ENCODE data around the gene LSM14A.

Gene LSM14A

DNA sequence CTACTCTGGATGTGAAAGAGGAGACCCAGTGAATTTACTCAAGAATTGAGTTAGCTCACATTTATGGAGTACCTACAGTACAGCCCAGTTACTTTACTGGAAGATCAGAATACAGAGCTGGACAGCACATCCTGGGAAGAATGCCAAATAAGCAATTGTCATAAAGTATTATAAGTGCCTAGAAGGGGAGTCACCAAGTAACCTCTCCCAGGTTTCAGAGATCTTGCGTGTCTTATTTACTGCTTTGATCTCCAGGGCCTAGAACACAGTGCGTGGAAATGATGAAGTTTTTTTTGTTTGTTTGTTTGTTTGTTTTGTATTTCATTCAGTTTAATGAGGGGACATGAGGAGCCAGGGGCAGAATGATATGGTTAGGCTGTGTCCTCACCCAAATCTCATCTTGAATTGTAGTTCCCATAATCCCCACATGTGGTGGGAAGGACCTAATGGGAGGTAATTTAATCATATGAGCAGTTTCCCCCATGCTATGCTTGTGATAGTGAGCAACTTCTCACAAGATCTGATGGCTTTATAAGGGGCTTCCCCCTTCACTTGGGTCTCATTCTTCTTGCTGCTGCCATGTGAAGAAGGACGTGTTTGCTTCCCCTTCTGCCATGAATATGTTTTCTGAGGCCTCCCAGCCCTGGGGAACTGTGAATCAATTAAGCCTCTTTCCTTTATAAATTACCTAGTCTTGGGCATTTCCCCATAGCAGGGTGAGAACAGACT is 87.2 kb downstream of the LSM14A start:
- no peak for DNase-seq

DNA sequence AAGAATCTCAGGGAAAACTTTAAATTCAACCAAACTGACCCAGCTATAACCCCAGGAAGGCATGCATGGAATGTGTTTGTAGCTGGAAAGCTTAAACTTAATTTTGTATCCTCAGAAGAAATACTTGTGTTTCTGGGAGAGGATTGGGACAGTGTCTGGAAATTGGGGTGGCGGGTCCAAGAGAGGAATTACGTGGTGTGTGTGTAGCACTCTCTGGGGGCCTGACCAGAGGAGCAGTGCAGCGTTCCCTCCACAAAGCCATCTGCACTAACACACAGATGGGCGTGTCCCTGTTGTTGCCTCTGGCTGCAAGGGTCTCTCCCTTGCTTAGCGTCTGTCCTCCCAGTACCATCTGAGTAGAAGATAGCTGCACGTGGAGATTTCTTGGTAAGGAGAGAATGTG is 88.5 kb downstream of the LSM14A start:
- DNase-seq: no peak

DNA sequence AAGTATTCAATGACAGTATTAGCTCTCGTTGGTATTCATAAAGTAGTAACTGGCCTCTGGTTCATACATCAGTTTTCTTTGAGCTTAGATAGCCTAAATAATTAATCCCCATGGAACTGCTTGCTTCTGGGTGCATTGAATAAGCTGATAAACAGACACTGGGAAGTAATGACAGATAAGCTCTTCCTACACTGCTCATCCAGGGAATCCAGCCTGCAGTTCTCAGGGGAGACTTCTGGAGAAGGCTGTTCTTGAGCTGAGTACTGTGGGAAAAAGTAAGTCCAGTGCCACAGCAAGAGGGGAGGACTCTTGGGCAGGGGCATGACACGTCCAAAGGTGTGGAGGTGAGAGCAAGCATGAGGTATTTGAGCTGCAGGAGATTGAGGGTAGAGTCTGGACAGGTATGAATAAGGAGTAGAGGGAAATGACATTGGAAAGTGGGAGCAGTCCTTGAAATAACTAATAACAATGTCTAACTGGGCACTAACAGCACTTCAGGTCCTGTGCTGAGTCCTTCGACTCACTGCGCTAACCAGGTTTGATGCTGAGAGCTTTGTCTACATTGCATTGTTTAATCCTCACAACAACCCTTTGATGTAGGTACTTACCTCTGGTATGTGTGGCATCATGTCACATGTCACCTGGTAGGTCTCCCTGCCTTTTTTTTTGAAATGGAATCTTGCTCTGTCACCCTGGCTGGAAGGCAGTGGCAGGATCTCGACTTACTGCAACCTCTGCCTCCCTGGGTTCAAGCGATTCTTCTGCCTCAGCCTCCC is 89.2 kb downstream of the LSM14A start:
- DNase-seq: no peak

DNA sequence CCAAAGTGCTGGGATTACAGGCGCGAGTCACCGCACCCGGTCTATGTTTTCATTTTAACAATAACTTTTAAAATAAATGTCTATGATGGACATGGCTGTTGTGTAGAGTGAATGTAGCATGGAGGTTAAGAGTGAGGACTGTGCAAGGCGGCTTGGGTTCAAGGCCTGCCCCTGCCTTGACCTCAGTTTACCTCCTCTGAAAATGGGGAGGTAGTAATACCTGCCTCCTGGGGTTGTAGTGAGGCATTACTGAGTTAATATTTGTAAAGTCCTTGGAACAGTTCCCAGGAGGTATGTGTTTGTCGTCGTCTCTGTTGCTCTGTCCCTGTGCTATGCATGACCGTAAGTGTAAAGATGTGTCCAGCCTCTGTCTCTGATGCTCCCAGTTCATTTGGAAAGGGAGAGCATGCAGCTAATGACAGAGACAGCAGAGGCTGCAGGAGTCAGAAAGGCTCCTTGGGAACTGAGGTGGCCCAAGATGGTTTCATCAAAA is 91.5 kb downstream of the LSM14A start:
- no peak for DNase-seq

DNA sequence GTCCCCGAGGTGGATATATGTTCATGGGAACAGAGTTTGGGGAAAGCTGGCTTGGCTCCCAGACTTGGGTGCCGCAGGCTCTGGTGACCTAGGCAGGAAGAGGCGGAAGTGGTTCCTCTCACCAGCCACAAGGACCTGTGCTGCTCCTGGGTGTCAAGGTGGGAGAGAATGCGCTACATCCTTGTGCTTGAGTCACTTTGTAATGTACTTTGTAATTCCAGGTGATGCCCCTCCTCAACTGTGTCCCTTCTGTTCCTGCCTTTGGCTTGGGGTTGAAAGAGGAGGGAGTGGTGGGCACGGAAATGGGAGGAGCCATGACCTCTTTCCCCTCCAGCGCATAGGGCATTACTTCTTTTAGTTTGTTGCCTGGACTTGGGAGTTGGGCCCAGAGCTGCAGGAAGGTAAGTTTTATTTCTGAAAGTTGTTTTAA is 92.9 kb downstream of the LSM14A start:
- DNase-seq: no peak

DNA sequence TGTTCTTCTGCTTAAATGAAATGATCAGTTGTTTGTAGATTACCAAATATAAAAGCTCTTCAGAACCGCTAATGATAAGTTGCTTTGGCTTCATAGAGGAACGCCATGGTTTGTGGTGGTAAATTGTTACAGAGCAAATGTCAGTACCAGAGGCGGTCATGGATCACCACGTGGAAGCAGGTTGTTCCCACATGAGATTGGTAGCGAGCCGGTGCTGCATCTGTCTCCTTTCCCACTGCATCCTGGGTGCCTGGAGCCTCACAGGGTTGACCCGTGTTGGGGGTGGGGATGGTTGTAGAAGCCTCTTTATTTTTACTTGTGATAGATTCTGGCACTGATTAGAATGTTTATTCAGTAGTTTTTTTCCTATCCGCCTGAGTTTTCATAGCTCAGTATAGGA is 96.8 kb downstream of the LSM14A start:
- no peak for DNase-seq

DNA sequence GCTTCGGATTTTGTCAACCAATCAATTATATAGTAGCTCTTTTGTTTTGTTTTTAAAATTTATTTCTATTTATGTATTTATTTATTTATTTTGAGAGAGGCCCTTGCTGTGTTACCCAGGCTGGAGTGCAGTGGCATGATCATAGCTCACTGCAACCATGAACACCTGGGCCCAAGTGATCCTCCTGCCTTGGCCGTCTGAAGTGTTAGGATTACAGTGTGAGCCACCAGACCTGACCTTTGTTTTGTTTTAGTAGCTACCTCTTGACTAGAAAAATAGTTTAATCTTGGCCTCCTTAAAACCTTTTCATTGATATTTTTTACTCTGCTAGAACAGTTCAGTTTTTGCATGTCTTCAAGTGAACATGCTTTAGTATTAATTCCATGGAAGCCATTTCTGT is 97.2 kb downstream of the LSM14A start:
- DNase-seq: no peak

DNA sequence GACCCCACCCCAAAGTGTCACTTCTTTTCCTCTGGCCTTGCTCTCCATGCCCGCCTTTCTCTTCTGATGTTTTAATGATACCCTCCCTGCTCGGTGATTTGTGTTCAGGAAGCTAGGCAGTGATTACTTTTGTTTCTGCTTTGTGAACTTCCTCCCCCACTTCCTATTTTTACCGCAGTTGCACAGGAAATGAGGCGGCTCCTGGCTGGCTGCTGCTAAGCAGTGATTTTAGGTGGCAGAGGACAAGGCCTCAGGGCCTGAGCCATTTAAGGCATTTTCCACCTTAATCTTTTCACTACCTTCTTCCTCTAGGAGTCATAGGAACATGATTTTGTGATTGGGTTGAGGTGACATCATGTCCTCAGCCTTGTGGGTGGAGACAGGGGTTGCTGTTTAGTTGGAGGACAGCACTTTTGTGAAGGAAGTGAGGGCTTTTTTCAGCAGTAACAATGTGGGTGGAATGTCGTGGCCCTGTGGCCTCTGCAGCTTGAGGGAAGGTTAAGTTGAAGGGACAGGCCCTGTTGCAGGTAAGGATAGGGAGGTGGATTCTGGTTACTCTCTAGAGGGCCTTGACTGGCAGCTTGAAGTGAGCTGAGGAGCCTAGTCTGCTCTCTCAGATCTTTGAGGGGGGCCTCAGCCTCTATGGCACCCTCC is 97.8 kb downstream of the LSM14A start:
- no peak for DNase-seq

DNA sequence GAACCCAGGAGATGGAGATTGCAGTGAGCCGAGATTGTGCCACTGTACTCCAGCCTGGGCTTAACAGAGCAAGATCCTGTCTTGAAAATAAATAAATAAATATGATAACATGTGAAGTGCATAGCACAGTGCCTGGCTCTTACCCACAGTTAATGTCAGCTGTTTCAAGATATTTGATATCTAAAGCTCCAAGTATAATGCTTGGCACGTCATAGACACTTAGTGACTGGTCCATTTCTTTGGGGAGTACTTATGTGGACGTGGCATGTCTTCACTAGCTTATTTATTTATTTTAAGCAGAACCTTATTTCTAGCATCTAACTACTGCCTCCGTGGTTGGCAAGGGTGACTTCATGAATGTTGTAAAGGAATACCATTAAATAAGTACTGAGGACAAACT is 100.8 kb downstream of the LSM14A start:
- no peak for DNase-seq

DNA sequence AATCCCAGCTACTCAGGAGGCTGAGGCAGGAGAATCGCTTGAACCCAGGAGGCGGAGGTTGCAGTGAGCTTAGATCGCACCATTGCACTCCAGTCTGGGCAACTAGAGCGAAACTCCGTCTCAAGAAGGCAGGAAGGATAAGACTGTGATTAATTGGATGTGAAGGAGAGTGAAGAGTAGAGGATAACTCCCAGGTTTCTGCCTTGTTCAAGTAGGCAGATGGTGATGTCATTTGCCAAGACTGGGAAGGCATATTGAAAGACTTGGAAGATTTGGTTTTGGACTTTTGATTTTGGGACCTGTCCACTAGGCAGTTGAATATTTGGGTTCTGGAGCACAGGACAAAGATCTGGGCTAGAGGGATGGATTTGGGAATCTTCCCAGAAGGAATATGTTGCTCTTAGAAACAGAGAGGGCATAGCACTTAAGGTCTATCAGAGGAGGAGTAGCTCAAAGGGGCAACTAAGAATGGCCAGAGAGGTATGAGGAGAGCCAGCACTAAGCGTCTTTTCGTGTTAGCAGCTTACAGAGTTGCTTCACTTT is 102.1 kb downstream of the LSM14A start:
- DNase-seq: no peak

DNA sequence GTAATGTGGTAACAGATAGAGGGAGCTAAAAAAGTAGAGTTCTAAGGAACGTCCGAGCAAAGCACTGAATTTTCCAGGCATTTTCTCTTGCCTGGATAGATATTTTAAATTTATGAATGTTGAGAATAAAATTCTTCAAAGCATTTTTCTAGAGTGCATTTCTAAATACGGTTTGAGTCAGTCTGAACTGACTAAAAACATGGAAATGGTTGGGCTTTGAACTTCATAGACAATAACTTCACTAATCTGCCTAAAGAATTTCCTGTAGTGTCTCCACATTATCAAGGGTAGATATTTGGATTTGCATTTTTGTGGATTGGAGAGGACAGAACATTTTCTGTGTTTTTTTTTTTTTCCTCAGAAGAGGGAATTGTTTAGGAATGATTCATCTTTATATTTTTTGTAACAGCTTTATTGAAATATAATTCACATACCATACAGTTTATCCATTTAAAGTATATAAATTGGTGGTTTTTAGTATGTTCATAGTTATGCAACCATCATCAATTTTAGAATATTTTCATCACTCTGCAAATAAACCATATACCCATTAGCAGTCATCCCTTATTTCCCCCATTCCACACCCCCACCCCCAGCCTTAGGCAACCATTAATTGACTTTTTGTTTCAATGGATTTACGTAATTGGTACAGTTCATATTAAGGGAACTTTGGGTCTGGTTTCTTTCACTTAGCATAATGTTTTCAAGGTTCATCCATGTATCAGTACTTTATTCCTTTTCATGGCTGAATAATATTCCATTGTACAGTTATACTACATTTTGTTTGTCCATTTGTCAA is 102.7 kb downstream of the LSM14A start:
- no peak for DNase-seq

DNA sequence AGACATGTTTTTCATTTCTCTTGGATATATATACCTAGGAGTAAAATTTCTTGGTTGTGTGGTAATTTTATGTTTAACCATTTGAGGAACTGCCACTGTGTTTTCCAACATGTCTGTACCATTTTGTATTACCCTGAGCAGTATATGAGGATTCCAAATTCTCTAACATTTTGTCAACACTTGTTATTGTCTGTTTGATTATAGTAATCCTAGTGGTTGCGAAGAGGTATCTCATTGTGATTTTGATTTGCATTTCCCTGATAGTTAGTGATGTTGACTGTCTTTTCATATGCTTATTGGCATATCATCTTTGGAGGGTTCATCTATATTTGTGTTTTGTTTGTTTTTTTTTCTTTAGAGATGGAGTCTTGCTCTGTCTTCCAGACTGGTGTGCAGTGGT is 103.4 kb downstream of the LSM14A start:
- DNase-seq: no peak

DNA sequence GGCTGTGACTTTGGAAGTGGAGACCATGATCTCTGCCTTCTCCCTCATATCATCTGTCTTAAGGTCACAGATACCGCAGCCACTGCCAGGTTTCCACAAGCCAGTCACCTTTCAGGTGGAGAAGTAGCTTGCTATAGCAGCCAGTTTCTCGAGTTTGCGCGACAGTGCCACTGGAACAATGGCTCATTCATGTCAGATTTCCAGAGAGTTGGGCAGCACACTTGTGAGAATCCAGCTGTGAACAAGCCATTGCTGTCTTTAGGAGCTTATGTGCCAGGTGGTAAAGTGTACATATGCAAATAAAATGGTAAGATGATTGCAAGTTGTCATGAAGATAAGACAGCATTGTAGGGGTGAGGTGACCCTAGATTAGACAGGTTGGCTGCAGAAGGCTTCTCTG is 104.3 kb downstream of the LSM14A start:
- peak; percentile 97 to 99 for DNase-seq

DNA sequence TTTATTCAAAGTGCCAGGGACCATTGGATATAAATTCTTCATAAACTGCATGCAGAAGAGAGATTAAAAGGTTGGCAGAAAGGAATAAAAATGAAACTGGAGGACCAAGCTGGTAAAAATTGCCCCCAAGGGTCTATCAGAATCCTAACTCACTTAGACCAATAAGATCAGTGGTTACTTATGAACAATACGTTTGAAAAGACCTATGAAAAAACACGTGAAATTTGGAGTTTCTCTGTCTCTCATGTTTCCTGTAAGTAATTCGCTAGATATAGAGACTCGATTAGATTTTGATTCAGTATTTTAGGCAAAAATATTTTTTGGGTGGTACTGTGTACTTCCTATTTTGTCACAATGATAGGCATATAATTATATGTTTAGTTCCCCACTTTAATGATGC is 104.9 kb downstream of the LSM14A start:
- no peak for DNase-seq

DNA sequence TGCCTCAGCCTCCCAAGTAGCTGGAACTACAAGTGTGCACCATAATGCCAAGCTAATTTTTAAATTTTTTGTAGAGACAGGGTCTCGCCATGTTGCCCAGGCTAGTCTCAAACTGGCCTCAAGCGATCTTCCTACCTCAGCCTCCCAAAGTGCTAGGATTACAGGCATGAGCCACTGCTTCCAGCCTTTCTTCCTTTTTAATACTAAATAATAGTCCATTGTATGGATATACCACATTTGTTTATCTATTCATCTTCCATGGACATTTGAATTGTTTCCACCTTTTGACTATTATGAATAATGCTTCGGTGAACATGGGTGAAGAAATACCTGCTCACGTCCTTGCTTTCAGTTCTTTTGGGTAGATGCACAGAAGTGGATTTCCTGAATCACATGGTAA is 106.5 kb downstream of the LSM14A start:
- DNase-seq: no peak
